Activated CD4-positive, alpha-beta memory T cell treated with anti-CD3 and anti-CD28 coated beads, Interleukin-2, amount 10 ng/mL, durations not matched to agents 7 days and 5 days (primary cell): ENCODE results near the gene SMC3. TPM values are rescaled to one million over a fixed set of nuclear protein-coding genes. Genes with fewer than 3 reads are reported as not detected.

Source experiments
- CTCF ChIA-PET: fragments of 350-600 bp; sonication (Branson Sonifier 250); formaldehyde crosslinking; loops from one replicate; lab custom pipeline; 2021; ENCODE audit warnings: antibody characterized with exemption, inconsistent platforms; lab: Charles Lee
- POLR2A ChIA-PET: fragments of 350-600 bp; sonication (Branson Sonifier 250); formaldehyde crosslinking; loops from one replicate; lab custom pipeline; 2021; ENCODE audit warnings: antibody characterized with exemption; lab: Charles Lee
- DNase-seq: peaks from one replicate; pipeline ENCODE4 v3.0.0-alpha.2; 2020
- H3K27ac Mint-ChIP-seq: one replicate; pipeline ENCODE4 v1.8.0; 2021; ENCODE audit warnings: mild to moderate bottlenecking, mixed read lengths
- H3K27me3 Mint-ChIP-seq: one replicate; pipeline ENCODE4 v1.8.0; 2021; ENCODE audit warnings: mixed read lengths
- H3K36me3 Mint-ChIP-seq: one replicate; pipeline ENCODE4 v1.8.0; 2021; ENCODE audit warnings: low read depth, mixed read lengths
- H3K4me1 Mint-ChIP-seq: one replicate; pipeline ENCODE4 v1.8.0; 2021; ENCODE audit warnings: mixed read lengths
- H3K4me3 Mint-ChIP-seq: one replicate; pipeline ENCODE4 v1.8.0; 2021; ENCODE audit warnings: mild to moderate bottlenecking, mixed read lengths
- H3K9me3 Mint-ChIP-seq: one replicate; pipeline ENCODE4 v1.8.0; 2021; ENCODE audit warnings: mixed read lengths
- total RNA-seq, 2 experiments: library from RNA; stranded (reverse); gene quantifications; one replicate each; pipeline ENCODE4 v1.2.3, GENCODE V29; 2021

Gene SMC3
- total RNA-seq, 2 experiments from 2014 or later, result 81.0 to 83.0 TPM

DNA sequence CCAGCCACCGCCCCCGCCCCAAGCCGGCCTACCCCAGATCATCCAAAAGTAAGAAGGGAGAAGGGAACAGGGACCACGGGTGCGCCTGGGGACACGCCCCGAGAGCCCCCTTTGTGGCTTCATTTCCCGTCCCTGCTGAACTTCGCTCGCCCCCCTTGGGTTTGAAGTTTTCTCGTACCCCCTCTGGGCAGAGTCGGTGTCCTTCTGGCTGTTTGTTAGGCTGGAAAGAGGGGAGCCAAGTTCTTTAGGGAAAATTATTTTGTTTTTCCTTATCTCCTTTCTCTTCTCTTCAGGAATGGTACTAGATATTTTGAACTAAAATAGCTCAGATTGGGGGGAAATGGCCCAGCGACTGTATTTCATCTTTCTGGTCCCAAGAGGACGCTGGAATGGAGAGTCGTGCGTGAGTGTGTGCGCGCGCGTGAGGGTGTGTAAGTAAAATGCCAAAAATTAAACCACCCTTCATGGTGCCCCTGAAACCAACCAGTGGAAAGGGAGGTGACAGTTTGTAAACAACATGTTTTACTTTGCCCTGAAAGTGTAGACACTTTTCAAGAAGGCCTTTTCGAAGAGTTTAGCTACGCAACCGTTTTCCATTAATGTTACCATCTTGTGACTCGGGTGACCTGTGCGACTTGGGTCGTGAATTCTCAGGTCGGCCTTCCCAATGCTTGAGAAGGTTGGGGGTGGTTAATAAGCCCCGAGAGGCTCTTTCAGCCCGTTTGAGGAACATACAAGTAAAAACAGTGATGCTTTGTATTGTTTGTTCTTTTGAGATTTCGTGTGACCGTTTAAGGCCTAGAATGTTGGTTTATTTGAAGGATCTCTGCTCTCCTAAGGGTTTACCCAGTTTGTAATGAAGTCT is 77.3 kb downstream of the SMC3 start:
- CTCF ChIA-PET, result interaction anchor here (1.2 kb wide), 1 partner anchor 28 kb away, joined by 3 read pairs; no protein-coding TSS in a partner anchor
- no peak for DNase-seq
- Mint-ChIP-seq H3K9me3 (no peaks in the 10 kb centered on the region), H3K4me1 (peaks cover 33% of the 10 kb centered on the region), H3K27me3 (peaks cover 74% of the 10 kb centered on the region), H3K27ac (no peak overlapping the region), H3K36me3 (no peaks in the 10 kb centered on the region), H3K4me3 (peak overlapping the region; percentile 51)
- POLR2A ChIA-PET, result interaction anchor here (1.3 to 1.7 kb wide), 3 partner anchors 27 to 78 kb away, joined by 3 to 4 read pairs (median 3); partner anchors contain the start of gene SMC3

DNA sequence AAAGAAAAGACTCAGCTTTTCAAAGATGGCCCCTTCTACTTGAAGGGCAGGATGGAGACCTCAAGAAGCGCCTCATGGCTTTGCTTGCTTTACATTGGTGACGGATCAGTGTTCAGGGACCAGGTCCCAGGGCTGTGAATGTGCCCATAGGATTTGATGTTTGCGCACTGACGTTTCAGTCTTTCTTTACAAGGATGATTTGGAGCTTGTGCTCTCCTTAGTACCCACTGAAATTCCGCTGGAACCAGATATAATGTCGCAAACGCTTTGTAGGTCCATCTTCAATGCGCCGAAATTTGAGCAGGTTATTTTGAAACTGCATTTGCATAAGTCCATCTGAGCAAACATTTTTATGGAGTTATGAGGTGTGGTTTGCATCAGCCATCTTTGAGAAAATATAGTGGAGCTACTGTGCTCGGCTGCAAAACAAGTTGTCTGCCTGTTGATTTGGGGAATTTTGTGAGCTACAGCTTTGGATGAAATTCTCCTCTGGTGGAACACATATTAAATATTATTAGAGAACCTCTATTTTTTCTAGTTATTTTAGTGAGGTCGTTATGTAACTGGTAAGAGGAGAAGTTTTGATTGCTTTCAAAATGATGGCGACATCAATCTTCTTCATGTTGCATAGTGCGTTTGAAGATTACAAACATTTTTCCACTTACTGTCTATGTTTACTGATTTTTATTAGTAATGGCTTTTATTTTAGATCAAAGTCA is 79.1 kb downstream of the SMC3 start:
- ChIA-PET POLR2A (no interaction called here), CTCF (interaction anchor here (1.4 to 2.1 kb wide), 2 partner anchors 25 to 26 kb away, joined by 3 to 6 read pairs; no protein-coding TSS in a partner anchor)
- H3K9me3 Mint-ChIP-seq, result no peaks in the 10 kb centered on the region
- no peak for DNase-seq
- H3K36me3 Mint-ChIP-seq, result no peaks in the 10 kb centered on the region
- H3K4me1 Mint-ChIP-seq, result peaks cover 30% of the 10 kb centered on the region
- peaks cover 73% of the 10 kb centered on the region for H3K27me3 Mint-ChIP-seq
- no peak overlapping the region for H3K4me3 Mint-ChIP-seq
- no peak overlapping the region for H3K27ac Mint-ChIP-seq

DNA sequence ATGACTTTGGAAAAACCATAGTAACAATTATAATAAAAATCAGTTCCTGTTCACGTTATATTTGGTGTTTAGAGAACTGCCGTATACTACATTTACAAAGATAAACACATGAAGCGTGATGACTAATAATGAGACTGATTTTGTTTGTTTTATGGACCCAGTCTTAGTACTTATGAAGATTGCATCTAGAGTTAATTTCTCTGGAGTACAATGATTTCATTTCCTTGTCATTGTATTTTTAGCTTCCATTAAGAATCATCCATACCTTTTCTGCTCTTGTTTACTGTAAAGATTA is 79.6 kb downstream of the SMC3 start:
- peaks cover 73% of the 10 kb centered on the region for H3K27me3 Mint-ChIP-seq

DNA sequence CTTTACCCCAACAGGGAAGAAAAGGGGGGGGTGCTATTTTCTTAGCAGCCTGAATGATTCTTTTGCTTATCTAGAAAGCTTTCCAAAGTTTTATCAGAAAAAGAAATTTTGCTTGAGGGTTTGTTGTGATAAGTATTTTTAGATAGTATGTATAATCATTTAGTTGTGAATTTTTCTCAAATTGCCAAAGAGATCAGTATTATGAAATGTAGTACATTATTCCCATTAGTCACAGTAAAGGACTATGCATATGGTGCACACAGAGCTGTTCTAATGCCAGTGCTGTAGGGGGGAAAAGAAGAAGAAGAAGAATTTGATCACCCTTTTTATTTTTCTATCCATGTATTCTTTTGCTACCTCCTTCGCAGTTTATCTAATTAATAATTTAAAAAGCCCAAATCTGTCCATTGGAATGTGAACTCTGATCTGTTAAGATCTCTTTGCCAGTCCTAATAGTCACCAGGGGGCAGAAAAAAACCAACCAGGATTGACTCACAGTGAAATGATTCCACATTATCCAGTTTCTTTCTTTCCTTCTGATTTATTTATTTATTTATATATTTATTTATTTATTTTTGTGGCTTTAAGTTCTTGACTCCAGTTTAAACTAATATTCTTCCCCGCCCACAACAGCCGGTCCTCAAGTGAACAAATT is 81.3 kb downstream of the SMC3 start:
- Mint-ChIP-seq H3K36me3 (no peaks in the 10 kb centered on the region), H3K27me3 (peaks cover 67% of the 10 kb centered on the region), H3K9me3 (no peaks in the 10 kb centered on the region), H3K4me3 (no peak overlapping the region), H3K4me1 (peaks cover 24% of the 10 kb centered on the region), H3K27ac (no peak overlapping the region)
- POLR2A ChIA-PET, result no interaction called here
- CTCF ChIA-PET, result interaction anchor here (0.6 to 2.2 kb wide), 3 partner anchors 24 to 440 kb away, joined by 3 to 11 read pairs (median 5); no protein-coding TSS in a partner anchor
- no peak for DNase-seq

More for the DNA sequence above, 79.6 kb downstream of the SMC3 start:
- POLR2A ChIA-PET, result no interaction called here
- H3K9me3 Mint-ChIP-seq, result no peaks in the 10 kb centered on the region
- CTCF ChIA-PET, result interaction anchor here (1.4 to 2.1 kb wide), 2 partner anchors 25 to 26 kb away, joined by 3 to 6 read pairs; no protein-coding TSS in a partner anchor
- no peak overlapping the region for H3K4me3 Mint-ChIP-seq
- no peak for DNase-seq
- no peak overlapping the region for H3K27ac Mint-ChIP-seq
- peaks cover 31% of the 10 kb centered on the region for H3K4me1 Mint-ChIP-seq
- H3K36me3 Mint-ChIP-seq, result no peaks in the 10 kb centered on the region

DNA sequence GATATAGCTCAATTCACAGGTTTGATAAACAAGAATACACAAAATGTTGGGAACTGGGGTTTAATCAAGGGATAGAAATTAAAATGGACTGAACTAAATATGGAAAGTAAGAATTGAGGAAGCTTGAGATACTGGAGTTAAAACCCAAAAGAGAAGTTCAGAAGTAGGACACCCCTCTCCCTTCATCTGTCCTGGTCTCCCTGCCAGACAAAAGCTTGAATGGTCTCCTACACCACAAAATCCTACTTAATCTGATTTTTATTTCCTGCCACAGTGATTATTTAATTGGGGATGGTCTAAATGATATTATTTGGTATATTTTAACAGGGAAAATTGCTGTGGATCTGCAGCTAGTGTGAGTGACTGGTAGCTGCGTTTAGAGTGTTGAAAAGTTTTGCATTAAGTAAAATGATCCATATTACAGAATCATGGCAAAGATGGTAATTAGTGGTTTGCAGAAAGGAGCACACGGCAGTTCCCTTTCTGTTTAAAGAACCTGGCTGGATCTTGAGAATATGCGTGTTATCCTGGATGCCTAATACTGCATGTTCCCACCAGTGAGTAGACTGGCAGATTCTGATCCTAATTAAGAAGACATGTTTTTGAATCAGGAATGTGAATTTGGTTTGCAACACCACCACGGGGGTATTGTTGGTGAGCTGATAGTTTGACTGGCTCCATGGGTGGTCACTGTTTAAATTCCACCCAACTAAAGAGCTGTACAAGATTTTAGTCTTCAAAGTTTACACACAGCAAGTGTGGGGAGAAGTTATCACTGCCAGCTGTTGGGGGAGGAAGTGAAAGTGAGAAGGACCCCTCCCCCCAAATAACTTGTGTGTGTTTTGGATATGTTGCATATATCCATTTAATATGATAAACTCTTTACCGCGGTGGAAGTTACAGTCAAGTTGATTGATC is 82.1 kb downstream of the SMC3 start:
- H3K4me3 Mint-ChIP-seq, result no peak overlapping the region
- no peaks in the 10 kb centered on the region for H3K36me3 Mint-ChIP-seq
- H3K27ac Mint-ChIP-seq, result no peak overlapping the region
- no peaks in the 10 kb centered on the region for H3K9me3 Mint-ChIP-seq
- peaks cover 67% of the 10 kb centered on the region for H3K27me3 Mint-ChIP-seq
- H3K4me1 Mint-ChIP-seq, result peaks cover 23% of the 10 kb centered on the region
- DNase-seq, result no peak
- CTCF ChIA-PET, result interaction anchor here (0.6 to 2.2 kb wide), 3 partner anchors 23 to 441 kb away, joined by 3 to 11 read pairs (median 5); no protein-coding TSS in a partner anchor
- POLR2A ChIA-PET, result no interaction called here

DNA sequence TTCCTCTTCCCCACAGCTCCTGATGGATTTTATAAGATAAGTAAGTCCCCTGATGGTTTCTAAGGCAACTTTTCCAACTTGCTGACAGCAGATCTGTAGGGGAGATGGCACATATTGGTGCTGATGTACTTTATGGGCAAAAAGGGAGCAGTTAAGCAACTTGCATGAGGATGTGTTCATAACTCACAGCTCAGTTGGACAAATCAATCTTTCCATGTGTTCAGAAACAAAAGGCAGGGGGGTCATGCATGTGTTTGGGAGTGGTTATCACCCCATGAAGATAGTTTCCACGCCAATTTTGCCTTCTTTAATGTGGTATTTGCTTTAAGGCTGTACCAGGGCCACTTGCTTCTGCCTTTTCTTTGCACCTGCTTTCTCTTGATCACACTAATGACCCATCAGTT is 82.8 kb downstream of the SMC3 start:
- Mint-ChIP-seq H3K4me1 (peaks cover 18% of the 10 kb centered on the region), H3K4me3 (no peak overlapping the region), H3K27ac (no peak overlapping the region), H3K36me3 (no peaks in the 10 kb centered on the region), H3K27me3 (peaks cover 63% of the 10 kb centered on the region), H3K9me3 (no peaks in the 10 kb centered on the region)
- DNase-seq, result no peak
- CTCF ChIA-PET, result interaction anchor here (2.2 kb wide), 1 partner anchor 22 kb away, joined by 11 read pairs; no protein-coding TSS in a partner anchor
- POLR2A ChIA-PET, result no interaction called here

GRCh38 chr10:110651044-110651958 is 83.8 kb downstream of the SMC3 start:
- H3K4me3 Mint-ChIP-seq, result no peak overlapping the region
- H3K27ac Mint-ChIP-seq, result no peak overlapping the region
- ChIA-PET POLR2A (interaction anchor here (1.0 kb wide), 1 partner anchor 21 kb away, joined by 3 read pairs; no protein-coding TSS in a partner anchor), CTCF (interaction anchor here (0.9 kb wide), 1 partner anchor 20 kb away, joined by 3 read pairs; no protein-coding TSS in a partner anchor)
- peaks cover 17% of the 10 kb centered on the region for H3K4me1 Mint-ChIP-seq
- H3K9me3 Mint-ChIP-seq, result no peaks in the 10 kb centered on the region
- no peaks in the 10 kb centered on the region for H3K36me3 Mint-ChIP-seq
- peaks cover 61% of the 10 kb centered on the region for H3K27me3 Mint-ChIP-seq
- DNase-seq, result peak; percentile 54

DNA sequence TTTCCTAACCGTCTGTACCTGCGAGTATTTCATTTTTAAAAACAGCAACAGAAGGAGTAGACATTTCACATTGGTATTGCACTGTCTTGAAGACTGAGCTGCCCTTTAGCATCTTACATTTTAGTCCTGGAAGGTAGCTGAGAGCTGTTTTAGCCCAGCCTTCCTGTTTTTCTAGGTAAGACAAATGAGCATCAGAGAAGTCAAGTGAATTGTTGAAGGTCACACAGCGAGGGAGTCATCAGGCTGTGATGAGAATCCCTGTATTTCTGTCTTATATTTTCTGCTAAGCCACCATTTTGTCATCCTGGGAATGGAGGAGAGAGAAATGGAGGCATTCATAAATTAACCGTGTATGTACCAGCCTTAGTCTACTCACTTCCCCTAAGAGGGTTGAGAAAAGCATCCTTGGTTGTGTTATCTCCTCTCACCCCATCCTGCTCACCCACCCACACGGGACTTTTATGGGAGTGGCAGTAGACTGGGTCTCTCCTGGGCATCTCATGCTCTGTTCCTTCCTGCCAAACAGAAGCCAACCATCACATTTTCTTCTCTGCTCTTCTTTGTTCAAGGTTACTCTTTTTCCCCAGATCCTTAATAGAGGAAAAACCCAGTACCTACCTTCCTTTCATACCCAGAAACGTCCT is 85.1 kb downstream of the SMC3 start:
- Mint-ChIP-seq H3K36me3 (no peaks in the 10 kb centered on the region), H3K27ac (no peak overlapping the region), H3K9me3 (no peaks in the 10 kb centered on the region), H3K4me1 (peaks cover 17% of the 10 kb centered on the region), H3K4me3 (no peak overlapping the region), H3K27me3 (peaks cover 54% of the 10 kb centered on the region)
- ChIA-PET POLR2A (no interaction called here), CTCF (interaction anchor here (0.8 to 1.9 kb wide), 2 partner anchors 11 to 20 kb away, joined by 4 to 10 read pairs; no protein-coding TSS in a partner anchor)
- no peak for DNase-seq
